Activated CD4-positive, alpha-beta T cell treated with anti-CD3 and anti-CD28 coated beads, Interleukin-2, amount 50 U/mL, for 4 hours (primary cell): ENCODE results near the gene COL26A1.

Source experiments
- DNase-seq, 2 experiments: peaks; one replicate each; pipeline ENCODE4 v3.0.0-alpha.2; 2020

The COL26A1 gene

DNA sequence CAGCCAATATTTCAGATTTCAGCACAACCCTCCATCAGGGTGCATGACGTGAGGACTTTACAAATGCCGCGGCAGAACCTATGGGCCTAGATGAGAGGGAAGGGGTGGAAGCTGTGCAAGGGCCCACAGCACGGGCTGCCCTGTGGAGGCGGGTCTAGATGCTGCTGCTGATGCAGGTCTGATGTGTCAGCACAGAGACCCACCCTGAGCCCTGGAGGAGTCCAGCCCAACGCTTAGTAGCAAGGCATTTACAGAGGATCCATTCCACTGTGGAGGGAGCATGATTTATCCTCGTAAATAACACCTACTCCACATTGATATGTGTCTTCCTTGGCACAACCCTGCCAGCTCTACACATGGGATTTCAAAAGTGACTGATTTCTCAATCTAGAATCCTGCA is 217.9 kb downstream of the COL26A1 start:
- no peak for DNase-seq

DNA sequence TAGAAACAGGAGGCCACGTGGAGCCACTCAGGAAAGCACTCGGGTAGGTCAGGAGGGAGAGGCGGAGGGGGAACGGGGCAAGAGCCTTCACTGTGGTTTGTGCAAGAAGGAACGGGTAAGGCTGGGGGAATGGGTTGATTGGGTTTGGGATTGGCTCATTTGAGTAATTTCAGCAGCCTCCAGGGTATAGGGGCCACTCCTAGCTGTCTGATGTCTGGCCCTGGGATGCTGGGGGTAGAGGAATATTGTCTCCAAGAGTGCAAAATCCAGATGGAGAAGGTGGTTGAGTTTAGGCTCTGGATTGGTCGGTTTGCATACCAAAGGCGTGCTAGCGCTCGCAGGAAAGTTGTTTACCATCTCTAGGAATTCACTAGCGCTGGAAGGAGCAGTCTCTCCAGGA is 219.2 kb downstream of the COL26A1 start:
- DNase-seq = no peak

DNA sequence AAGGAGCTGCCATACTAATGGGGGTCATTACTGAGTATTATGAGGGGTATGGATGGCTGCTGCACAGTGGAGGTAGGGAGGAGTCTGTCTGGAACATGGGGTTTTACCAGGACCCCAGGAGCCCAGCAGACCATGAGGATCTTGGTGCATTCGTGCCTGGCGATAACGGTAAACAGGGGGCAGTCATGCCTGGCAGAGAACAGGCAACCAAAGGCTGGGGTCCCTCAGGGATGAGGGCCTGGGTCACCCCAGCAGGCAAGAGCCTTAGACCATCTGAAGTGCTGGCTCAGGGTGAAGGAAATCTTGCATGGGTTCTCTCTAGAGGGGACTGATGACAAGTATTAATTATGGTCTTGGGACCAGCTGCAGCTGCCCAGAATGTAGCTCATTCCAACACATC is 220.3 kb downstream of the COL26A1 start:
- no peak for DNase-seq

DNA sequence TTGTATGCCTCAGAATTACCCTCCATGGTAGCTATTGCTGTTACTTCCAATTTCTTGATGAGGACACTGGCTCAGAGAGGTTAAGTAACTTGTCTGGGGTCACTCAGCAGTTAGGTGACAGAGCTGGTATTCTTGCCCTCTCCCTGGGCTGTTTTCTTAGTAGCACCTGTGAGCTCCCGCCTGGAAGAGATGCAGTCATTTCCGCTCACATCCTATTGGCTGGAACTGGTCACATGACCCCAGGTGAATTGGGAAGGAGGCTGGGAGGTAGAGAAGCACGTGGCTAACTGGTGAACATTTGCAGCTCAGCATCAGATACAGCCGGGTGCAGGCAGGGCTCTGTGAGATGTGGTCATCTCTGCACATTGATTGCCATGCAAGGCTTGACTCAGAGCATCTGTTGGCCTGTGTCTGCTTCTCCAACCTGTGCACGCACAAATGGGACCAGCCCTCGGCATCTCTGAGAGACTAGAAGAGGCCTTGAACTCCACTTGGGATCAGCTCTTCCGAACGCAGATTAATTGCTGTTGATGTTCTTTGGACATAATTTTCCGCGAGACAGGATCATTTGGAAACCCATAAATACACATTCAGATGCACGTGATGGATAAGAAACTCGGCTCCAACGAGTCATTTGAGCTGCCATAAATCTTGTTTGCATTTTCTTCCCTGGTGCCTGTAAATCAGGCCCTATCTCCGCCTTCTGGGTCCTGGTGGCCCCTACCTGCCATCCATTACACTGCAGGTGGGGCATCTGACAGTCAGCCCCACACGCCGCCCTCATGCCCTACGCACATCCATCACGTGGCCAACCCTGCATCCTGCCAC is 223.6 kb downstream of the COL26A1 start:
- DNase-seq = no peak

DNA sequence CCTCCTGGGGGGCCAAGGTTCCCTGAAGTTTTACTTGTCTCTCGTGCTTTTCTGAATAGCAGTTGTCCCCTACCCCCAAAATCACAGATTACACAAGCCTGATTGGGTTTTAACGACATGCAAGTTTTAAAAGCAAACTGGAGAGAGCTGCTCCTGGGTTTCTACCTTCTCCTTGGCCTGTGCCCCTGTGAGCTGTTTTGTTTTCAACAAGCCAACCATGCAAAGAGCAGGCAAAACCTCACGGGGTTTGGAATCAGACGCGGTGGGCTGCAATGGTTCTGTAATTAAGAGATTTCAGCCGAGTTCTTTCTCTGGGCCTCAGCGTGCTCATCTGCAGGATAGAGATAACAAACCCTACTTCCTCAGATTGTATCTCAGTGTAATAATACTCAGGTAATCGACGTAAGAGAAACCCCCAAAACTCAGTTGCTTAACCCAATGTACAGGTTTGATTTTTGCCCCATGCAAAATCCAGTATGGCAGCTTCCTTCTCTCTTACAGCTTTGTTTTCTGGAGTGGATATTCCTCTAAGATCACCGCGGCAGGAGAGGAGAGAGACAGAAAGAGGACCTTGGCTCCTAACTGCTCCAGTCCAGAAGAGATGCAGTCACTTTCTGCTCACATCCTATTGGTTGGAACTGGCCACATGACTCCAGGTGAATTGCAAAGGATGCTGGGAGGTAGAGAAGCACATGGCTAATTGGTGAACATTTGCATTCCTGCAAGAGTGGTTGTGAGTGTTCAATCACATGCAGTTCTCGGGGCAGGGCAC is 224.4 kb downstream of the COL26A1 start:
- no peak for DNase-seq

DNA sequence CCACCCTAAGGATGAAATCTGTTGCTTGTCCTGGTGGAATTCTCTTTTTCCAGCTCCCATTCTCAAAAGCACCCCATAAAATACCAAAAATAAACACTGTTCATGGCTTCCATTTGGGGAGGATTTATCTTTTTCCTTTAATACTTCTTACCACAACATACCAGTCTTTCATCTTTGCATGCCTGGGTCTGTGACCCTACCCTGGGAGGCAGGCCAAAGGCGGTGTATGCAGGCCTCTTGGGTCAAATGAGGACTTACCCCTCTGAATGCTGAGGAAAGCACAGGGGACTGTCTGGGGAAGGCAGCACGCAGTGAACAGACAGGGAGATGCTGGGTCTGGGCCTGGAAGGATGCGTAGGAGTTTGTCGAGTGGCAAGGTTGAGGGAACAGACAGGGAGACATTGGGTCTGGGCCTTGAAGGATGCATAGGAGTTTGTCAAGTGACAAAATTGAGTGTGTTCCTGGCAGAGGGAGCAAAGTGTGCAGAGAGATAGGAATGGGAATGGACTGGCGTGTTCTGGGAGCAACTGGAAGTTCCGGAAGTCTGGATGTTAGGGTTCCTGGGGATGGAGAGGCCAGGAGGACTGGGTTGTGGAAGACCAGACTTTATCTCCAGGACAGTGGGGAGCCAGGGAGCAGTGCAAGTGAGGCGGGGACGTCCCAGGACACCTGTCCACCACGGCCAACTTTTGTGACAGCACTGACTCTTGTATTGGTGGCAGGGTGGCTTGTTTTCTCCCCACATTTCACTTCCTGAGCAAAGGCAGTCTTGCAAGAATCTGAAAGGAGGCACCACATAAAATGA is 225.7 kb downstream of the COL26A1 start:
- no peak for DNase-seq

DNA sequence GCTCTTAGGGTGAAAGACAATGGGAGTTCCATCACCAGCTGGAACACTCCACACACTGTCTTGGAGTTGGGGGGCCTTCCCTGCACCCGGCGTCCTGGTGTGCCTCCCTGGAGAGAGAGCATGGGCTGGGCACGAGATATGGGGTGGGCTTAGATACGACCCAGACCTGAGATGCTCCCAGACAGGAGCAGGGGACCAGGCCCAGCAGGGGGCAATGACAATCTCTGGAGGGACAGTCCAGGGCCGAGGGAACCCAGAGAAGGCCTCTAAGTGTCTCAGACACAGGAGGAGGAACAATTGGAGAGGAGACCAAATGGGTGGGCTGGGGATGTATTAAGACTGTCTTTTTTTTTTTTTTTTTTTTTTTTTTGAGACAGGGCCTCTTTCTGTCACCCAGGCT is 226.4 kb downstream of the COL26A1 start:
- no peak for DNase-seq

DNA sequence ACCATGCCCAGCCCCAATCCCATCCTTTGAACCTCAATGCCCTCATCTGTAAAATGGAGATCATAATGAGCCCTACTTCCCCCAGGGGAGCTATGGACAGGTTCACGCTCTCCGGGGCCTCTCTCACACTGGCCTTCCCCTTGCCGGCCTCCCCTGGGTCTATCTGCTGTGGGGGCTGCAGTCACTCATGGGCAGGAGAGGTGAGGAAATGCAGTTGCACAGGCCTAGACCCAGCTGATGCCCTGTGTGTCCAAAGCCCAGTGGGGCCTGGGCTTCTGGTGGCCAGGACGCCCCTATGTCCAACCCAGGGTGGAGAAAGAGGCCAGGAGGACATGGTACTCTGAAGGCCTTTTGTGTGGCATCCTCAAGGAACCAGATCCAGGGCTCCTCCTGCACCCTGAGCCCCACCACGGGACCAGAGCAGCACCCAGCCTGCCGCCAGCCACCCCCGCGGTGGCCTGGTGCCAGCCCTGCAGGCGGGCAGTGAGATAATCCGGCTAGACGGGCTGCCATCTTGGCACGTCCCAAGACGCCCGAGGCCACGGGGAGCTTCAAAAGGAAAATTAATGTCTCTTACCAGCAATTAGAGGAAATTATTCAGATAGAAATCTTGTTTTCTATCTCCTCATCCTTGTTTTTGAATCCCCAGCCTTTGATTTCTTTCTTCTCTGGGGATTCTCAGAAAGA is 227.4 kb downstream of the COL26A1 start:
- no peak for DNase-seq

DNA sequence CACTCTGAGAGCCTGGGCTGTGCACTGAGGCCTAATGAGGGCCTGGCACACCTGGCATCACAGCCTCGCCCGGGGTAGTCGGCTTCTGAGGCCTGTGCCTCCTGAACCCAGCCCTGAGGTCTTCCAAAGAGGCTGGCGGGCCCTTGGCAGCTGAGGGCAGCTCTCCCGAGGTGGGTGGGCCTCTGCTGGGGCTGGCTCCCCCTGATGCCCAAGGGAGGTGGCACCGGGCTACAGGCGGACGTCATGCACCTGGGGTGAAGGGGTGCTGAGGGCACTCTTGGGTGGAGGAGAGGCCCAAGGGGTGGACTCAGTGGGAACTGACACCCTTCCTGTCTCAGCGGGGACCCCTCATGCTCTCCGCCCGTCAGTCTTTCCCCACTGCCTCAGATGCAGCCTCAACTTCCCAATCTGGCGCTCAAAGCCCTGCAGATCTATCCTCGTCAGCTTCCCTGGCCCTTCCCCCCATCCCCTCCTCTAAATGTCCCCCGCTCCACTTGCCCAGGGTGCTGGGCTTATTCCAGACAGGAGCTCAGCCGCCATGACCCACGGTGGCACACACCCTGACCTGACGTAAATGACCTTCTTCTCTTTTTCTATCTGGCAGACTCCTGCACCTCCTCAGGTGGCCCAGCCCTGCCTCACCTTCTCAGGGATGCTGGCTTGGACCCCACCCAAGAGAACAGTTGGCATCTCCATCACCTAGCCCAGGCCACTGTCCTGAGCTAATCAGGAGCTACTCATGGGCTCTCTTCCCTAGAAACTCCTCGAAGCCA is 228.2 kb downstream of the COL26A1 start:
- DNase-seq = no peak

DNA sequence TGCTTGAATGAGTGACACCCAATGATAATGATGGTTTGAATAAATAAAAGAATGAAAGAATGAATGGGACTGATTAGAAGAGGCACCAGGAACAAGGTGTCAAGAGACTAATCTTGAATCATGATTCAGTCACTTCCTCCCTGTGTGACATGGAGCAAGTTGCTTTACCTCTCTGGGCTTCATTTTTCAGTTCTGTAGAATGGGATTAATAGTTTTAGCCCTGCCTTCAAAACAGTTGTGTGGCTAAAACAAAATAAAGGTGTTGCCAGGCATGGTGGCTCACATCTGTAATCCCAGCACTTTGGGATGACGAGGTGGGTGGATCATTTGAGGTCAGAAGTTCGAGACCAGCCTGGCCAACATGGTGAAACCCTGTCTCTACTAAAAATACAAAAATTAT is 228.8 kb downstream of the COL26A1 start:
- DNase-seq = no peak

DNA sequence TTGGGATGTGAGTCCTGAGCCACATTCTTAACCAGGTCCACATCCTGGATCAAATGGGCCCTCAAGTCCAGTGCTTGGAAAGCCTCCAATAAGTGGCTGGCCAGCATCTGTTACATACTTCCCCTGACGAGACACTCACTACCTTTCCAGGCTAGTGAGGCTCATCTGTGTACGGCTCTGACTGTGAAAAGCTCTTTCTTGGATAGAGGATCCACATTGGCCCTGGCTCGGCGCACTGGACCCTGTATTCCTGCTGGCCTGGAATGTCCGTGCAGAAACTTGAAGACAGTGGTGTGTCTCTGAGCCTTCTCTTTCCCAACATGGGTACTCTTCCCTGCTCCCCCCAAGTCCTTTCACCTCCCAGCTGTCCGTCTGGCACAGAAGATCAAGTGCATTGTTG is 230.9 kb downstream of the COL26A1 start:
- DNase-seq = no peak

DNA sequence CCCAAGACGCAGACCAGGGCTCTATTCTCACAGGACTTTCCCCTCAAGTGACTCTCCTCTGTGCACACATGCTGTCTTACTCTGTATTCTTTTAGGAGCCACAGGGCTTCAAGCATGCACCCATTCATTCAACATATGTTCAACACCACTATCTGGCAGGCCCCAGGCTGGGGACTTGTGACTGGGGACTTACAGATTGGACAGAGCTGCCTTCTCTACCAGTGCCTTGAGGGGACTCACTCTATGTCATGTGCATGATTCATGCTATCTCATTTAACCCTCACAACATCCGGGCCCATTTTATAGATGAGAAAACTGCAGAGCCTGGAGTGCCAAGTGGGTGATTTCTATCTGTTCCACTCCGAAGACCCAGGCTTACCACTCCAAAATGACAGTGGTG is 232.1 kb downstream of the COL26A1 start:
- DNase-seq = no peak

DNA sequence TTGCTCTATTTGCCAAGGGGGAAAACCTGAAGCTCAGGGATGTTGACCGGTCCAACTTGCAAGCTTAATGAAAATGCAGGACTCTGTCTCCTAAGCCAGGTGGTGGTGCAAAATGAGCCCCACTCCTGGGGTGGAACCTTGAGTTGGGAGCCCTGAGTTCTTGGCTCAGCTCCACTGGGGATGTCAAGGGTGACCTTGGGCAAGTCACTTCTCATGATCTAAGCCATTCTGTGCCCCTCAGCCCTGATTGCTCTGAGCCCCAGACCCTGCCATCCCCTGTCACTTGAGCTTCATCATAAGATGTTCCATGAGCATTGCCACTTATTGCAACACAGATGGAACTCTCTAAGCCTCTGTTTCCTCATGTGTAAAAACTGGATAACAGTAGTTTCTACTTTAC is 232.6 kb downstream of the COL26A1 start:
- no peak for DNase-seq

DNA sequence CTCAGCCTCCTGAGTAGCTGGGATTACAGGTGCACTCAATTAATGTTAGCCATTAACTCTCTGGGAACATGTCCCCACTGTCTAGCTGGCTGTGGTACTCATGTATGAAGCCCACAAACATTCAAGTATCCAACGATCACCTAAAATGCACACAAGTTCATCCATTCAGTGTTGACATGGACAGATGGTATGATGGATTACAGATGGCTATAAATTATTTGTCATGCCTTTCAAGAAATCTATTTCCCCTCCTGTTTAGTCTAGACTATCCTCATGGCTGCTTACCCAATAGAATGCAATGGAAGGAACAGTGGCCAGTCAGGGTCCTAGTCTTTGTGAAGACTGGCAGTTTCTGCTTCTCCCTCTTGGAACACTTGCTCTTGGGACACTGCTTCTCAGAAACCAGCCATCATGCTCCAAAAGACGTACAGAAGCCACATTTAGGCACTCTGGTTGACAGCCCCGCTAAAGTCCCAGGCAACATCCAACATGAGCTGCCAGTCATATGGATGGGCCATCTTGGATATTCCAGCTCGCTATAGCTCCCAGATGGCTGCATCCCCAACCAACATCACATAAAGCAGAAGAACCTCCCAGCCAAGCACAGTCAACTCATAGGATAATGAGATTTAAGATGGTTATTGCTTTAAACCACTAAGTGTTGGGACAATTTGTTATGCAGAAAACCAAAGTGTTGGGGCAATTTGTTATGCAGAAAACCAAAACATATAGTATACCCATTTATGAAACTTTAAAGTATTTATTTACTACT is 233.3 kb downstream of the COL26A1 start:
- no peak for DNase-seq

DNA sequence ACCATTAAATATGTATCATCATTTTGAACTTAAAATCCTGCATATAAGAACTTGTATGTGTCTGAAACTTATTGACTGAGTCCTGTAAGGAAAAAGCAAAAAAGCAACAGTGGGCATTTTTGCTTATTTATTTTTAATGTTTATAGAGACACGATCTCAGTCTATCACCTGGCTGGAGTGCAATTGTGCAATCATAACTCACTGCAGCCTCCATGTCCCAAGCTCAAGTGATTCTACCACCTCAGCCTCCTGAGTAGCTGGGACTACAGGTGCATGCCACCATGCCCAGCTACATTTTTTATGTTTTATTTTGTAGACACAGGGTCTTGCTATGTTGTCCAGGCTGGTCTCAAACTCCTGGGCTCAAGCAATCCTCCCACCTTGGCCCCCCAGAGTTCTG is 234.2 kb downstream of the COL26A1 start:
- DNase-seq = no peak

DNA sequence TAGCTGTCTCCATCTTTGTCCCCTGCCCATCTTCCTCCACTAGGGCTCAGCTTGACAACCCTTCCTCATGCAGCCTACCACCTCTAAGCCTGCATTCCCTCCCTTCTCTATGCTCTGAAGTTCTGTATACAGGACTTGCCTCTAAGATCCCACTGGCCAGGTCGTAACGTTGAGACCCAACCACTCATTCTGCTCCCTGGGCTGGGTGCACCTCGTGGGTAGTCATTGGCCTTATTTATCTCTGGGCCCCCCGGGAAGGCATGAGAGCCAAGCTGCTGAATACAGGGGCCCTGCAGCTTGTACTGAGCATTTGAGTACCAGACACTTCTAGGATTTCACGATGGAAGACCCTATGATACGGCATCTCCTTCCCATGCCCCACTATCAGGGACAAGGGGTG is 235.3 kb downstream of the COL26A1 start:
- DNase-seq = no peak

DNA sequence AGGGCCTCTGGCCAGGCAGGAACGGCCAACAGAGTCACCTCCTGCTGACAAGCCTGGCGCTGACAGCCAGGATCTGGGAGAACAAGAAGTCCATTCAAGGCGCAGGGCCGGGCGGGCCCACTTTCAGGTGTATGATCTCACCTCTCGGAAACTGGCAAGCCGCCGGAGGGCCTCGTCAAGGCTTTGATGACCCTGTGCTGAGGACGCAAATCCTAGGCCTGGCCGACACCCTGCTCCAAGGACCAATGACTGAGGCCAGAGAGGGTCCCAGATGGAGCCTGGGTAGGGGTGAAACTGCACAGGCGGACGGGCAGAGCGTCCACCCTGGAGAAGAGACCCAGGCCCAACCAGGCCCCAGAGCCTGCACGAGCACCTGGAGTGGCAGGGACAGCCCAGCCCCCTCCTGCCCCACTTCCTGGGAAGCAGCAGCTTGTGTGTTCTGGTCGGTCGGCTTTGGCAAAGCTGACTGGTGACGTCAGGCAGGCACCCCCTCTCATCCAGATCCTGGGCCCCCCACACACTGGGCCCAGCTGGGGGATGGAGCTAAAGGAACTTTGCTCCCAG is 235.8 kb downstream of the COL26A1 start:
- DNase-seq = no peak

DNA sequence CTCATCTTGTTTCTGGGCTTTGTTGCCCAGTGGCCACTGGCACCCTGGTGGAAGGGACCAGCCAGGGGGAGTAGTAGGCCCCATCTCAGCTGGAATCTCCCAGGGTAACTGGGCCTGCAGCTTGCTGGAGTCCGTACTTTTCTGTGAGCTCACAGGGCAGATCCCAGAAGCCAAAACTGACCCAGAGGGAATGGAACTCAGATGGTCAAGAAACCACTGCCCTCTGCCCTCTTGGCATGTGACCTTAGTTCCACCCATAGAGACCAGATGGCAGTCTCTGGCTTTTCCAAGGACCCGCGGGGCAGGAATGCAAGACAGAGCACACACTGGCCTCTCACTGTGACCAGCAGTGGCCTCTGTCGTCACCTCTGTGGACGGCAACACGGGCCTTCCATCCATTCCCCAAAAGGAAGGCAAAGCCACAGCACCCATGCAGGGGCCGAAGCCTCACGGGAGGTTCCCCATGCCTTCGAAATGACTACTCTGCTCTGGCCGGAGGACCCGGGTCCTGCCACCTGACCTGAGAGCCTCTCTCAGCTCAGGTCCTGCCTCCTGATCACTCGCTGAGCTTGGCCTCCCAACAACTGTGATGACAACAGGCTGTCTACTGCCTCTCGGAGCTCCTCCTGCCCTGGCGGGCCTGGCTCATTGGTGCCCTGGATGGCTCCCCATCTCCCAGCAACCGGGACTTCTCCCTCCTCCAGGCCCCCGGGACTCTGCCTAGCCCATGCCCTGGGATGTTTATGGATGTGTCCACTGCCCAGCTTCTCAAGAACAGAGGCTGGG is 236.5 kb downstream of the COL26A1 start:
- no peak for DNase-seq

DNA sequence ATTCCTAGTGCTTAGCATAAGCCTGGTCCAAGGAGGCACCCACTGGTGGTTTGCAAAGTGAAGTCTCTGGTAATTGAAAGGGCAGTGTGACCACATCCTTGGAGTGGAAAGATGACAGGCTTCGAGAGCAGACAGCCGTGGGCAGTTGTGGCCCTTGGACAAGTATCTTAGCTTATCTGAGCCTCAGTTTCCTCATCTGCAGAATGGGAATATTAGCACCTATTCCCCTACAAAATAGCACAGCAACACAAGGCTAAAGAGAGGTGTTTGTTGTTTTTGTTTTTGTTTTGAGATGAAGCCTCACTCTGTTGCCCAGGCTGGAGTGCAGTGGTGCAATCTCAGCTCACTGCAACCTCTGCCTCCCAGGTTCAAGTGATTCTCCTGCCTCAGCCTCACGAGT is 237.1 kb downstream of the COL26A1 start:
- no peak for DNase-seq

DNA sequence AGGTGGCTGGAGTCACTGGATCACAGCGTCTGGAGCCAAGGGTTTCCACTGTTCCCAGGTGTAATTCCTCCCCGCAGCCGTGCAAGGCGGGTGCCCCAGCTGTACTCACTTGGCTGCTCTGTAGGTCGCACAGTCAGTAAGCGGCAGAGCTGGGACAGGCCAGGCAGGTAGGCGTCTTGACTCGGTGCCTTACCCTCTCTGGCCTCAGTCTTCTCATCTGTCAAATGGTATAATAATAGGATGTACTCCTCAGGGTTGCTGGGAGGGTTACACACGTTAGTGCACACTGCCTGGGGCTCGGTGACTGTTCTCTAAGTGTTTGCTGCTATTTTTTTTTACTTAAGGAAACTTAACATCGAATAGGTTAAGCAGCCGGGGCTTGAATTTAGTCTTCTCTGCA is 239.4 kb downstream of the COL26A1 start:
- DNase-seq = no peak
